ENCODE data around the gene CLDN2.

- no peak for TF ChIP-seq POLR2A (IDR thresholded peaks at IDR 0.05; ENCODE audit: low read length)
- TF ChIP-seq GATA1 (IDR thresholded peaks at IDR 0.05; ENCODE audit: low read depth, low read length) = no peak
Observed at GRCh38 chrX:106973433-106974149, 53.4 kb downstream of the CLDN2 start.

Measured in erythroblast (primary cell).